HEK293 (cell line): Measurements from ENCODE around the gene LRBA.

Experiments
- CTCF ChIA-PET: fragments of 350-600 bp; formaldehyde crosslinking; extraction: SDS; loops from one replicate; lab custom pipeline; 2021; ENCODE audit warnings: antibody characterized with exemption; lab: Yijun Ruan, JAX
- POLR2A ChIA-PET: fragments of 300-600 bp; formaldehyde crosslinking; extraction: SDS; loops from one replicate; lab custom pipeline; 2020; ENCODE audit warnings: antibody characterized with exemption, inconsistent platforms; lab: Yijun Ruan, JAX
- H3K27ac ChIP-seq: fragments of 200-500 bp; sonication (Bioruptor generic); 2 replicates; pipeline ENCODE4 v1.5.1; 2014; ENCODE audit warnings: low read depth, low read length, control low read depth, inconsistent platforms; ENCODE audit errors: extremely low read depth
- H3K36me3 ChIP-seq, 2 experiments: fragments of 200-500 bp in 1 of 2; sonication (Bioruptor generic) in 1 of 2; 1 replicate in 1 of 2; 2 replicates in 1 of 2; pipeline ENCODE4 v1.5.1; 2014 to 2017; ENCODE audit warnings: inconsistent platforms in 2 of 2, low read length in 2 of 2; ENCODE audit not compliant: control insufficient read depth in 2 of 2, insufficient read depth in 1 of 2
- H3K4me1 ChIP-seq: fragments of 200-500 bp; sonication (Bioruptor generic); 2 replicates; pipeline ENCODE4 v1.5.1; 2014; ENCODE audit warnings: mild to moderate bottlenecking, low read length, inconsistent platforms; ENCODE audit not compliant: control insufficient read depth, insufficient read depth
- H3K4me3 ChIP-seq: 2 replicates; pipeline ENCODE4 v1.5.1; 2011; ENCODE audit warnings: low read depth, mild to moderate bottlenecking, control low read depth, low read length, moderate library complexity
- H3K9me3 ChIP-seq: fragments of 200-500 bp; sonication (Bioruptor generic); 2 replicates; pipeline ENCODE4 v1.5.1; 2014; ENCODE audit warnings: low read depth, low read length, inconsistent platforms; ENCODE audit not compliant: control insufficient read depth, insufficient read depth
- BCL11B ChIP-seq: fragments of 450-650 bp; formaldehyde crosslinking; IDR thresholded peaks from 2 replicates; pipeline ENCODE4 v1.5.1; 2016; ENCODE audit warnings: low read depth, missing biosample characterization, missing genetic modification characterization
- HOXC10 ChIP-seq: sonication (generic); formaldehyde crosslinking; IDR thresholded peaks from 2 replicates; pipeline ENCODE4 v1.8.1; 2023; ENCODE audit warnings: mild to moderate bottlenecking, missing genetic modification reagents
- KLF1 ChIP-seq: fragments of 450-650 bp; formaldehyde crosslinking; IDR thresholded peaks from 2 replicates; pipeline ENCODE4 v1.5.1; 2016; ENCODE audit warnings: missing biosample characterization, missing genetic modification characterization
- ZNF140 ChIP-seq: fragments of 450-650 bp; formaldehyde crosslinking; IDR thresholded peaks from 2 replicates; pipeline ENCODE4 v1.5.1; 2016; ENCODE audit warnings: missing biosample characterization, missing genetic modification characterization
- ZNF174 ChIP-seq: fragments of 450-650 bp; formaldehyde crosslinking; IDR thresholded peaks from 2 replicates; pipeline ENCODE4 v1.5.0; 2017; ENCODE audit warnings: missing biosample characterization, mild to moderate bottlenecking, missing genetic modification characterization
- ZNF214 ChIP-seq: fragments of 450-650 bp; formaldehyde crosslinking; IDR thresholded peaks from 2 replicates; pipeline ENCODE4 v1.5.1; 2017; ENCODE audit warnings: missing biosample characterization, mild to moderate bottlenecking, missing genetic modification characterization, borderline replicate concordance
- ZNF350 ChIP-seq: fragments of 450-650 bp; formaldehyde crosslinking; IDR thresholded peaks from 2 replicates; pipeline ENCODE4 v1.5.0; 2017; ENCODE audit warnings: missing biosample characterization, mild to moderate bottlenecking, missing genetic modification characterization
- ZNF354C ChIP-seq: fragments of 450-650 bp; formaldehyde crosslinking; IDR thresholded peaks from 2 replicates; pipeline ENCODE4 v1.5.1; 2016; ENCODE audit warnings: missing biosample characterization, missing genetic modification characterization, low read depth, borderline replicate concordance
- ZNF37A ChIP-seq: fragments of 450-650 bp; IDR thresholded peaks from 2 replicates; pipeline ENCODE4 v1.5.1; 2018; ENCODE audit warnings: missing biosample characterization, missing genetic modification characterization
- ZNF530 ChIP-seq: fragments of 450-650 bp; formaldehyde crosslinking; IDR thresholded peaks from 2 replicates; pipeline ENCODE4 v1.5.1; 2016; ENCODE audit warnings: low read depth, missing biosample characterization, missing genetic modification characterization
- ZNF544 ChIP-seq: fragments of 450-650 bp; formaldehyde crosslinking; IDR thresholded peaks from 2 replicates; pipeline ENCODE4 v1.5.0; 2017; ENCODE audit warnings: missing biosample characterization, missing genetic modification characterization
- ZNF561 ChIP-seq: fragments of 450-650 bp; IDR thresholded peaks from 2 replicates; pipeline ENCODE4 v1.5.1; 2018; ENCODE audit warnings: missing biosample characterization, missing genetic modification characterization, borderline replicate concordance
- ZNF621 ChIP-seq: fragments of 450-650 bp; formaldehyde crosslinking; IDR thresholded peaks from 2 replicates; pipeline ENCODE4 v1.5.1; 2017; ENCODE audit warnings: missing biosample characterization, missing genetic modification characterization
- ZNF623 ChIP-seq: fragments of 450-650 bp; formaldehyde crosslinking; IDR thresholded peaks from 2 replicates; pipeline ENCODE4 v1.5.1; 2016; ENCODE audit warnings: missing biosample characterization, missing genetic modification characterization
- ZNF660 ChIP-seq: fragments of 450-650 bp; IDR thresholded peaks from 2 replicates; pipeline ENCODE4 v1.5.1; 2018; ENCODE audit warnings: missing biosample characterization, mild to moderate bottlenecking, missing genetic modification characterization
- ZNF664 ChIP-seq: fragments of 450-650 bp; formaldehyde crosslinking; IDR thresholded peaks from 2 replicates; pipeline ENCODE4 v1.5.1; 2016; ENCODE audit warnings: missing biosample characterization, missing genetic modification characterization
- TF ChIP-seq, protein P1 (sequence below): fragments of 450-650 bp; formaldehyde crosslinking; conservative IDR thresholded peaks from 2 replicates; pipeline ENCODE4 v1.5.1; 2016; ENCODE audit warnings: low read depth, missing biosample characterization, missing genetic modification characterization
- TF ChIP-seq, protein P2 (sequence below): fragments of 450-650 bp; formaldehyde crosslinking; IDR thresholded peaks from 2 replicates; pipeline ENCODE4 v1.5.1; 2016; ENCODE audit warnings: missing biosample characterization, missing genetic modification characterization
- TF ChIP-seq, protein P3 (sequence below): fragments of 450-650 bp; formaldehyde crosslinking; IDR thresholded peaks from 2 replicates; pipeline ENCODE4 v1.5.1; 2016; ENCODE audit warnings: missing biosample characterization, missing genetic modification characterization
- TF ChIP-seq, protein P4 (sequence below): fragments of 450-650 bp; formaldehyde crosslinking; IDR thresholded peaks from 2 replicates; pipeline ENCODE4 v1.5.1; 2017; ENCODE audit warnings: missing biosample characterization, missing genetic modification characterization
- TF ChIP-seq, protein P5 (sequence below): fragments of 450-650 bp; IDR thresholded peaks from 2 replicates; pipeline ENCODE4 v1.5.1; 2018; ENCODE audit warnings: missing biosample characterization, missing genetic modification characterization
- TF ChIP-seq, protein P6 (sequence below): fragments of 450-650 bp; formaldehyde crosslinking; IDR thresholded peaks from 2 replicates; pipeline ENCODE4 v1.5.1; 2016; ENCODE audit warnings: missing biosample characterization, missing genetic modification characterization

The LRBA gene

DNA sequence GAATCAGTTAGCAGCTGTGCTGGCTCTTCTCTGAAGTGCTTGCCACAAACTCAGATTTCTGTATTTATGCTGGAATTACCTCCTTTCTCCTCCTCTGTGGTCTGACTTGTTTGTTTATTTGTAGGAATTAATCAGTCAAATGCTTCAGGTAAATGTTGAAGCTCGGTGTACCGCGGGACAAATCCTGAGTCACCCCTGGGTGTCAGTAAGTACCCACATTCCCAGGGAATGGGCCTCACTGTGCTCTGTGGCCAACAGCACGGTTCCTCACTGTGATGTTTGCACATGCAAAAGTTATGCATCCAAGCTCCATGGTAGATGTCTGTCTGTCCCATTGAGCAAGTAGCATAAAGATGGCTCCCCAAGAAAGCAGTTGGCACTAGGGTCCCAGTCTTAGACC is 766.9 kb downstream of the LRBA start (continued):
- TF ChIP-seq, protein P1, sequence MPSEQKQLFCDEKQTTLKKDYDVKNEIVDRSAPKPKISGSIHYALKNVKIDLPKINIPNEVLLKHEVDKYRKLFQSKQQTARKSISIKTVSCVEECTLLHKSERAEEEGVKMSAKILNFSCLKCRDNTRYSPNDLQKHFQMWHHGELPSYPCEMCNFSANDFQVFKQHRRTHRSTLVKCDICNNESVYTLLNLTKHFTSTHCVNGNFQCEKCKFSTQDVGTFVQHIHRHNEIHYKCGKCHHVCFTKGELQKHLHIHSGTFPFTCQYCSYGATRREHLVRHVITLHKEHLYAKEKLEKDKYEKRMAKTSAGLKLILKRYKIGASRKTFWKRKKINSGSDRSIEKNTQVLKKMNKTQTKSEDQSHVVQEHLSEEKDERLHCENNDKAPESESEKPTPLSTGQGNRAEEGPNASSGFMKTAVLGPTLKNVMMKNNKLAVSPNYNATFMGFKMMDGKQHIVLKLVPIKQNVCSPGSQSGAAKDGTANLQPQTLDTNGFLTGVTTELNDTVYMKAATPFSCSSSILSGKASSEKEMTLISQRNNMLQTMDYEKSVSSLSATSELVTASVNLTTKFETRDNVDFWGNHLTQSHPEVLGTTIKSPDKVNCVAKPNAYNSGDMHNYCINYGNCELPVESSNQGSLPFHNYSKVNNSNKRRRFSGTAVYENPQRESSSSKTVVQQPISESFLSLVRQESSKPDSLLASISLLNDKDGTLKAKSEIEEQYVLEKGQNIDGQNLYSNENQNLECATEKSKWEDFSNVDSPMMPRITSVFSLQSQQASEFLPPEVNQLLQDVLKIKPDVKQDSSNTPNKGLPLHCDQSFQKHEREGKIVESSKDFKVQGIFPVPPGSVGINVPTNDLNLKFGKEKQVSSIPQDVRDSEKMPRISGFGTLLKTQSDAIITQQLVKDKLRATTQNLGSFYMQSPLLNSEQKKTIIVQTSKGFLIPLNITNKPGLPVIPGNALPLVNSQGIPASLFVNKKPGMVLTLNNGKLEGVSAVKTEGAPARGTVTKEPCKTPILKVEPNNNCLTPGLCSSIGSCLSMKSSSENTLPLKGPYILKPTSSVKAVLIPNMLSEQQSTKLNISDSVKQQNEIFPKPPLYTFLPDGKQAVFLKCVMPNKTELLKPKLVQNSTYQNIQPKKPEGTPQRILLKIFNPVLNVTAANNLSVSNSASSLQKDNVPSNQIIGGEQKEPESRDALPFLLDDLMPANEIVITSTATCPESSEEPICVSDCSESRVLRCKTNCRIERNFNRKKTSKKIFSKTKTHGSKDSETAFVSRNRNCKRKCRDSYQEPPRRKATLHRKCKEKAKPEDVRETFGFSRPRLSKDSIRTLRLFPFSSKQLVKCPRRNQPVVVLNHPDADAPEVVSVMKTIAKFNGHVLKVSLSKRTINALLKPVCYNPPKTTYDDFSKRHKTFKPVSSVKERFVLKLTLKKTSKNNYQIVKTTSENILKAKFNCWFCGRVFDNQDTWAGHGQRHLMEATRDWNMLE (tag by site-specific recombination) = no peak
- TF ChIP-seq ZNF621 (tag by site-specific recombination) (no peak), BCL11B (no peak)

DNA sequence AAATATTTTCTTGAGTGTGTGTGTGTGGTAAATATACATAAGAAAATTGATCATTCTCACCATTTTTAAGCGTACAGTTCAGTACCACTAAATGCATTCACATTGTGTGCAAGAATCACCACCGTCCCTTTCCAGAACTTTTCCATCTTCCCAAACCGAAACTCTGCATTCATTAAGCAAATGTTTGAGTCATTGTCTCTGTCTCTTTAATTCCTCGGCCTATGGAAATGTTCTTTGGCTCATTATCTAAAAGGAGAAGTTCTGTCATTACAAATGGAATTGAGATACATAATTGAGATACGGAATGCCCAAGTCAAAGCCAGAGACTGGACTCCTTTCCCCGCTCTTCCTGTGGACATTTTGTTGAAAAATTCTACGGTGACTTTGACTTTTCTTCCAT is 767.9 kb downstream of the LRBA start:
- TF ChIP-seq ZNF140 (tag by site-specific recombination) (no peak), ZNF214 (tag by site-specific recombination) (no peak), ZNF350 (no peak), ZNF623 (tag by site-specific recombination) (no peak), ZNF664 (tag by site-specific recombination) (no peak), ZNF174 (tag by site-specific recombination) (no peak), ZNF660 (tag by site-specific recombination) (no peak), ZNF37A (no peak), KLF1 (tag by site-specific recombination) (no peak), ZNF561 (tag by site-specific recombination) (no peak), ZNF544 (tag by site-specific recombination) (no peak), HOXC10 (no peak), ZNF530 (tag by site-specific recombination) (no peak), ZNF354C (tag by site-specific recombination) (no peak)
- TF ChIP-seq, protein P2, sequence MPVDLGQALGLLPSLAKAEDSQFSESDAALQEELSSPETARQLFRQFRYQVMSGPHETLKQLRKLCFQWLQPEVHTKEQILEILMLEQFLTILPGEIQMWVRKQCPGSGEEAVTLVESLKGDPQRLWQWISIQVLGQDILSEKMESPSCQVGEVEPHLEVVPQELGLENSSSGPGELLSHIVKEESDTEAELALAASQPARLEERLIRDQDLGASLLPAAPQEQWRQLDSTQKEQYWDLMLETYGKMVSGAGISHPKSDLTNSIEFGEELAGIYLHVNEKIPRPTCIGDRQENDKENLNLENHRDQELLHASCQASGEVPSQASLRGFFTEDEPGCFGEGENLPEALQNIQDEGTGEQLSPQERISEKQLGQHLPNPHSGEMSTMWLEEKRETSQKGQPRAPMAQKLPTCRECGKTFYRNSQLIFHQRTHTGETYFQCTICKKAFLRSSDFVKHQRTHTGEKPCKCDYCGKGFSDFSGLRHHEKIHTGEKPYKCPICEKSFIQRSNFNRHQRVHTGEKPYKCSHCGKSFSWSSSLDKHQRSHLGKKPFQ (tag by site-specific recombination) = no peak
- TF ChIP-seq, protein P3, sequence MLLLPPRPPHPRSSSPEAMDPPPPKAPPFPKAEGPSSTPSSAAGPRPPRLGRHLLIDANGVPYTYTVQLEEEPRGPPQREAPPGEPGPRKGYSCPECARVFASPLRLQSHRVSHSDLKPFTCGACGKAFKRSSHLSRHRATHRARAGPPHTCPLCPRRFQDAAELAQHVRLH (tag by site-specific recombination) = no peak
- TF ChIP-seq, protein P4, sequence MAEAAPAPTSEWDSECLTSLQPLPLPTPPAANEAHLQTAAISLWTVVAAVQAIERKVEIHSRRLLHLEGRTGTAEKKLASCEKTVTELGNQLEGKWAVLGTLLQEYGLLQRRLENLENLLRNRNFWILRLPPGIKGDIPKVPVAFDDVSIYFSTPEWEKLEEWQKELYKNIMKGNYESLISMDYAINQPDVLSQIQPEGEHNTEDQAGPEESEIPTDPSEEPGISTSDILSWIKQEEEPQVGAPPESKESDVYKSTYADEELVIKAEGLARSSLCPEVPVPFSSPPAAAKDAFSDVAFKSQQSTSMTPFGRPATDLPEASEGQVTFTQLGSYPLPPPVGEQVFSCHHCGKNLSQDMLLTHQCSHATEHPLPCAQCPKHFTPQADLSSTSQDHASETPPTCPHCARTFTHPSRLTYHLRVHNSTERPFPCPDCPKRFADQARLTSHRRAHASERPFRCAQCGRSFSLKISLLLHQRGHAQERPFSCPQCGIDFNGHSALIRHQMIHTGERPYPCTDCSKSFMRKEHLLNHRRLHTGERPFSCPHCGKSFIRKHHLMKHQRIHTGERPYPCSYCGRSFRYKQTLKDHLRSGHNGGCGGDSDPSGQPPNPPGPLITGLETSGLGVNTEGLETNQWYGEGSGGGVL (tag by site-specific recombination) = no peak
- TF ChIP-seq, protein P5, sequence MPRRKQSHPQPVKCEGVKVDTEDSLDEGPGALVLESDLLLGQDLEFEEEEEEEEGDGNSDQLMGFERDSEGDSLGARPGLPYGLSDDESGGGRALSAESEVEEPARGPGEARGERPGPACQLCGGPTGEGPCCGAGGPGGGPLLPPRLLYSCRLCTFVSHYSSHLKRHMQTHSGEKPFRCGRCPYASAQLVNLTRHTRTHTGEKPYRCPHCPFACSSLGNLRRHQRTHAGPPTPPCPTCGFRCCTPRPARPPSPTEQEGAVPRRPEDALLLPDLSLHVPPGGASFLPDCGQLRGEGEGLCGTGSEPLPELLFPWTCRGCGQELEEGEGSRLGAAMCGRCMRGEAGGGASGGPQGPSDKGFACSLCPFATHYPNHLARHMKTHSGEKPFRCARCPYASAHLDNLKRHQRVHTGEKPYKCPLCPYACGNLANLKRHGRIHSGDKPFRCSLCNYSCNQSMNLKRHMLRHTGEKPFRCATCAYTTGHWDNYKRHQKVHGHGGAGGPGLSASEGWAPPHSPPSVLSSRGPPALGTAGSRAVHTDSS (tag by site-specific recombination) = no peak
- TF ChIP-seq, protein P6, sequence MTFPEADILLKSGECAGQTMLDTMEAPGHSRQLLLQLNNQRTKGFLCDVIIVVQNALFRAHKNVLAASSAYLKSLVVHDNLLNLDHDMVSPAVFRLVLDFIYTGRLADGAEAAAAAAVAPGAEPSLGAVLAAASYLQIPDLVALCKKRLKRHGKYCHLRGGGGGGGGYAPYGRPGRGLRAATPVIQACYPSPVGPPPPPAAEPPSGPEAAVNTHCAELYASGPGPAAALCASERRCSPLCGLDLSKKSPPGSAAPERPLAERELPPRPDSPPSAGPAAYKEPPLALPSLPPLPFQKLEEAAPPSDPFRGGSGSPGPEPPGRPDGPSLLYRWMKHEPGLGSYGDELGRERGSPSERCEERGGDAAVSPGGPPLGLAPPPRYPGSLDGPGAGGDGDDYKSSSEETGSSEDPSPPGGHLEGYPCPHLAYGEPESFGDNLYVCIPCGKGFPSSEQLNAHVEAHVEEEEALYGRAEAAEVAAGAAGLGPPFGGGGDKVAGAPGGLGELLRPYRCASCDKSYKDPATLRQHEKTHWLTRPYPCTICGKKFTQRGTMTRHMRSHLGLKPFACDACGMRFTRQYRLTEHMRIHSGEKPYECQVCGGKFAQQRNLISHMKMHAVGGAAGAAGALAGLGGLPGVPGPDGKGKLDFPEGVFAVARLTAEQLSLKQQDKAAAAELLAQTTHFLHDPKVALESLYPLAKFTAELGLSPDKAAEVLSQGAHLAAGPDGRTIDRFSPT = no peak
- Histone ChIP-seq H3K36me3 (peaks cover 0 to 9% of the 10 kb centered on the region in 2 experiments; a peak in 1 of 3 replicates), H3K4me3 (no peak overlapping the region), H3K9me3 (no peaks in the 10 kb centered on the region), H3K27ac (no peak overlapping the region), H3K4me1 (peaks cover 7% of the 10 kb centered on the region; the same call in 1 of the 2 replicates)
- CTCF ChIA-PET = interaction anchor here (1.4 kb wide), 1 partner anchor 620 kb away, joined by 5 read pairs; no protein-coding TSS in a partner anchor
- POLR2A ChIA-PET = no interaction called here
